HG03565 (cell line): ENCODE results near the gene TERT.

Experiments used
- ATAC-seq: cut with Tn5 transposase; IDR thresholded peaks from one replicate; pipeline ENCODE4 v1.9.1; 2021; ENCODE audit warnings: mild to moderate bottlenecking, moderate library complexity; ENCODE audit not compliant: unreplicated experiment

The TERT gene

GRCh38 chr5:1265026-1265425 is 29.8 kb downstream of the TERT start:
- no peak for ATAC-seq

GRCh38 chr5:1264211-1264610 is 30.7 kb downstream of the TERT start:
- ATAC-seq, result no peak

- no peak for ATAC-seq
These were observed 32.5 kb downstream of the TERT start for GRCh38 chr5:1262381-1262780.

- no peak for ATAC-seq
These were observed 33.2 kb downstream of the TERT start for GRCh38 chr5:1261643-1262042.

- no peak for ATAC-seq
These were observed 34.9 kb downstream of the TERT start for GRCh38 chr5:1259806-1260480.

GRCh38 chr5:1257841-1258240 is 37.0 kb downstream of the TERT start:
- no peak for ATAC-seq

- no peak for ATAC-seq
These were observed 37.5 kb downstream of the TERT start for GRCh38 chr5:1257363-1257762.

GRCh38 chr5:1256776-1257175 is 38.1 kb downstream of the TERT start:
- ATAC-seq, result no peak

- no peak for ATAC-seq
These were observed 39.7 kb downstream of the TERT start for GRCh38 chr5:1255081-1255561.

- ATAC-seq, result no peak
These were observed 40.7 kb downstream of the TERT start for GRCh38 chr5:1254196-1254595.

- ATAC-seq, result no peak
These were observed 41.3 kb downstream of the TERT start for GRCh38 chr5:1253456-1254105.

- ATAC-seq, result no peak
These were observed 42.2 kb downstream of the TERT start for GRCh38 chr5:1252681-1253080.

- ATAC-seq, result no peak
These were observed 42.9 kb downstream of the TERT start for GRCh38 chr5:1251678-1252580.

GRCh38 chr5:1249366-1250280 is 45.2 kb downstream of the TERT start:
- ATAC-seq, result no peak

- no peak for ATAC-seq
These were observed 47.1 kb downstream of the TERT start for GRCh38 chr5:1247811-1248210.

GRCh38 chr5:1246711-1247431 is 48.0 kb downstream of the TERT start:
- no peak for ATAC-seq

- ATAC-seq, result no peak
These were observed 48.8 kb downstream of the TERT start for GRCh38 chr5:1245905-1246576.

GRCh38 chr5:1244976-1245375 is 49.9 kb downstream of the TERT start:
- no peak for ATAC-seq

- ATAC-seq, result no peak
These were observed 50.6 kb downstream of the TERT start for GRCh38 chr5:1244255-1244654.
